Adrenal gland (tissue), 5 donors: Measurements from ENCODE around the gene MRPL21.
"Not testable (repeated sequence)": the region's sequence is repeated elsewhere in the genome, so short reads cannot be mapped to it uniquely, and the experiment has no call there.

ENCODE experiments used
- CTCF ChIP-seq, 6 experiments: fragments of 450-650 bp in 4 of 6; fragments of 200-600 bp in 2 of 6; sonication (generic) in 1 of 6; IDR thresholded peaks; 1 replicate in 5 of 6; 2 replicates in 1 of 6; pipeline versions ENCODE4 v1.5.1 to v1.8.0; 2016 to 2021; ENCODE audit warnings: antibody characterized with exemption in 6 of 6, mild to moderate bottlenecking in 2 of 6, moderate library complexity in 1 of 6
- POLR2A ChIP-seq, 2 donors: fragments of 450-650 bp; IDR thresholded peaks; one replicate each; pipeline ENCODE4 v1.6.1; 2017; ENCODE audit warnings: antibody characterized with exemption in 2 of 2, mild to moderate bottlenecking in 2 of 2, moderate library complexity in 1 of 2
- donor health status: DM: no; HTN: no; CAD: no.

- not testable (repeated sequence) for TF ChIP-seq CTCF, POLR2A (IDR thresholded peaks at IDR 0.05)
Measured at GRCh38 chr11:68856425-68857030, 47.1 kb downstream of the MRPL21 start.
